Measurements from ENCODE around the gene TSPAN15.

TSPAN15 gene

DNA sequence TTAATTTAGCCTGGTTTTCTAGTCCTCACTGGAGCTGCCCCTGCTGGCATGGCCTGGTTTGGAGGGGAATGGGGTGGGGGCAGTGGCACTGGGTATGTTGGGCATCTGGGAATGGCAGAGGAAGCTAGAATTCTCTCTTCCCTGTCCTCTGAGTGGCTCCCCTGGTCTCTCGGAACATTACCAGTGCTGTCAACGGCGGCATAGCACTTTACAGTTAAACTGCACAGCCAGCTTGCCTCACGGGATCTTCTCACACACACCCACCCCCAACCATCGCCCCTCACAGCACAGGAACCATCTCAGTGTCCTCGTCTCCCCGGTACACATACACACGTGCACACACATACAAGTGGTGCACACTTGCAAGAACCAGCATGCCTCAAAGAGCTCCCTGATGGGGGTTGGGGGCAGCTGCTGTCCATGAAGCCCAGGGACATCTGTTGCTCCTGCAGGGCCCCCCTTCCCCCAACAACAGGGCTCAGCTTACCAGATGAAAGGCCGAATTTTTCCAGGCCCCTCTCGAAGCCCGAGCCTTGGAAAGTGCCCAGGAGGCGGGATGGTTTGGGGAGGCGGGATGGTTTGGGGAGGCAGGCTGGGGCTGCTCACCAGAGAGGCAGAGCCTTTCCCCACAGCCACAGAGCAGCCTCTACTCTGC, 41.0 kb downstream of the TSPAN15 start:
- H3K4me3 ChIP-seq (ENCODE audit: low read depth, low read length), result no peak overlapping the region
- TF ChIP-seq CTCF (conservative IDR thresholded peaks at IDR 0.05; ENCODE audit: low read depth, low read length), result no peak
- DNase-seq (ENCODE audit: low read depth), result no peak

DNA sequence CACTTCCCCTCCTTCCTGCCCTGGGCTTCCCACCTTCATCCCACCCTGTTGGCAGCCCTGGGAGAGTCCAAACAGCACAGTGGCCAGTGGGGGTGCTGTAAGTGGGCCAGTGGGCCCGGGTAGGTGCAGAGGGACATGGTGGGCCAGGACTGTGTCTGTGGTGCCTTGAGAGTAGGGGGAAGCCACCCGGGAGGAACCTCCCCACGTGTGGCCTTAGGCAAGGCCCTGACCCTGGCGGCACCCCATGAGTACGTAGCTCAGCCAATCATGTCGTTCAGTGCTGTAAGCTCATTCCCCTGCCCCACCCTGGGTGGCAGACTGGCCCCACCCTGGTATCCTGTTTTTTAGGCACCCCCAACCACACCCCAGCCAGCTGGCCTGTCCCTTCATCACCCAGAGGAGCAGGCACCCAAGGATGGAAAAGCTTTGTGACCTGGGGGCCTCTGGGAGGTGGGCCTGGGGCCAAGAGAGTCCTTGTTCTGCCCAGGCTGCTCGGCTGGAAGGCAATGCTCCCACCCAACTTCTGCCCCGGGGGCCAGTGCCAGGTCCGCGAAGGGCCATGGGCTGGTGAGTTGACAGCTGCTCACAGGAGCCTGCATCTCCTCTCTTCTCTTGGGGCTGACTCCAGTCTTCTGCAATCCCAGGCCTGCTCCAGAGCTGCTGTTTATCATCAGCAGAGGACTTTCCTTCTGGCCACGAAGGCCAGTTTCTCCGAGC, 41.6 kb downstream of the TSPAN15 start:
- no peak for TF ChIP-seq CTCF (conservative IDR thresholded peaks at IDR 0.05; ENCODE audit: low read depth, low read length)
- no peak for DNase-seq (ENCODE audit: low read depth)
- no peak overlapping the region for H3K4me3 ChIP-seq (ENCODE audit: low read depth, low read length)

DNA sequence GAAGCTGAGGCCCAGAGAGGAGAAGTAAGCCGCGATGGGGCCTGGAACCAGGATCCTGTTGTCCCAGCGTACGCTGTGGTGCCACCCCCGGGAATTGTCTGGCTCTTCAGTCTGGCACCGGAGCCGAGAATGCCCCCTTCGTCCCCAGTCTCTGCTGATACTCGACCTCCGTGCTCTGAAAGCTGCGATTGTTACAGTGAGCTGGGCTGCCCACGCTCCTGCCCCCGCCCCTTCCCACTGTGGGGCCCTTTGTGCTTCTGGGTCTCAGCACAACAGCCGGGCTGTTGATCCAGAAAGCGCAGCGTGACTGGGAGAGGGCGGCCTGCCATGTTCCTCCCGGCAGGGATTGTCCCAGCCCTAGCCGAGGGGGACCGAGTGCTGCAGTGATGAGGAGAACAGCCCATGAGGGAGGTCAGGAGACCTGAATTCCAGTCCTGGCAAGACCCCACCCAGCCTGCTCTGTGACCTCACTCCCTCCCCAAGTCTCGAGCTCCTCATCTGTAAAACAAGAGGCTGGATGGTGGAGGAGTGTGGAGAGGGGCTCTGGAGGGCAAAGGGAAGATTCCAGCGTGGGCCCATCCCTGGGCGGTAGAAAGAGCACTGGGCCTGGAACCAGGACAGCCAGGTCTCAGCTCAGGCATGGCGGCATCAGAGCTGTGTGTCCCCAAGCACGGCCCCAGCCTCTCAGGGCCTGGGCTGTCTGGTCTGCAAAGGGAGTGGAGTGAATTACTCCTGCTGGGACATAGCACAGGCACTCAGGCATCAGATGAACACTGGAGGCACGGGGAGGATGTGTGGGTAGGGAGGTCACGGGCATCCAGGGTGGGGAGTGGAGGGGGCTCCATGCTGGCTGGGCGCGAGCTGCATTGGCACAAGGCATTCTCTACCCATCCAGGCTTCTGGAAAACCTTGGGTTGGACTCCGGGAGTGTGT, 43.6 kb downstream of the TSPAN15 start:
- H3K4me3 ChIP-seq (ENCODE audit: low read depth, low read length), result no peak overlapping the region
- no peak for DNase-seq (ENCODE audit: low read depth)
- TF ChIP-seq CTCF (conservative IDR thresholded peaks at IDR 0.05; ENCODE audit: low read depth, low read length), result no peak

DNA sequence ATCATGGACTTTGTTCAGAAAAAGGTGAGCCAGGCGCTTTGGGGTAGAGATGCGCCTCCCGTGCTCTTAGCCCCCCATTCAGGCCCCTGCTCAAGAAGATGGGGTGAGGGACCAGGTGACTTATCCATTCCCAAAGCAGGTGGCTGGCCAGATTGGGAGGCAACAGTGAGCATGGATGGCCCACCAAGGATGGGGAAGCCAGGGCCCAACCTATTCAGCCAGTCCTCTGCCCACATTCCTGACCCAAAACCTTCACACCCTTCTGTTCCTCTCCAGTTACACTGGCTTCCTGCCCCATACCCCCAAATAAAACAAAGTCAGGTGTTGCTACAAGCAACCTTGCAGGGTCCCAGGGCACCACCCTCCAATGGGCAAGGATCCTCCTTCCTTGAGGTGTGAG, 44.4 kb downstream of the TSPAN15 start:
- DNase-seq (ENCODE audit: low read depth), result no peak
- TF ChIP-seq CTCF (conservative IDR thresholded peaks at IDR 0.05; ENCODE audit: low read depth, low read length), result no peak
- H3K4me3 ChIP-seq (ENCODE audit: low read depth, low read length), result no peak overlapping the region

DNA sequence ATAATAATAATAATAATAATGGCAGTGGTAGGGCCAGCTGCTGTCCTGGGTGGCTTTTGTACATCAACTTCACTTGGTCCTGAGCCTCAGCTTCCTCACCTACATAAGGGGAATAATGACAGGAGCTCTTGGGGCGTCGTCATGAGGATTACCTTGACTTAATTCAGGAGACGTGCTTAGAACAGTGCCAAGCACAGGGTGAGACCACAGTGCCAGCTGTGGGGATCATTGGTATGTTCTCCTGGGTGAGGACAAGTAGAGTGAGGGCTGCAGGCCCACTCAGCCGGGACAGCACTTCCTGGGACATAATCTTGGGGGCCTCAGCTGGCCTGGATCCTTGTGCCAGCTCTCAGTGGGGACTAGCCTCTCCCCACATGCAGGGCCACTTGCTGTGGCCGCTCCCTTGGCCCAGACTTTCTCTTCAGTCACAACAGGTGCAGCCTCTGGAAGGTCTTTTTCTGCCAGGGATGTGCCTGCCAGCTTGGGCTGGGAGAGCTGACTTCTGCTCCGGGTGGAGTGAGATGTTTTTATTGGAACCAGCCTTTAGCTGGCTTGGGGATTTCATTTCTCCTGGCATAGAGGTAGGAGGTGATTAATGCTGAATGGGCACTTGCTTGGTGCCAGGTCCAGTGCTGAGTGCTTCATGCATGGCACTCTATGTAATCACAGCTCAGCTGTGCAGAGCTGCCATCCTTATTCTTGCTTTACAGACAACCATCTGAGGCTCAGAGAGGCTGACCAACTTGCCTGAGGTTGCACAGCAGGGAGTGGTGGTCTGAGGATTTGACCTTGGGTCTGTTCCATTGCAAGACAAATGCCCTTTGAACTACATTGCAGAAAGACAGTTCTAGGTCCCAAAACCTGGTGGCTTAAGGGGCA, 45.3 kb downstream of the TSPAN15 start:
- no peak for TF ChIP-seq CTCF (conservative IDR thresholded peaks at IDR 0.05; ENCODE audit: low read depth, low read length)
- no peak for DNase-seq (ENCODE audit: low read depth)
- H3K4me3 ChIP-seq (ENCODE audit: low read depth, low read length), result no peak overlapping the region

- H3K4me3 ChIP-seq (ENCODE audit: low read depth, low read length), result no peak overlapping the region
- no peak for DNase-seq (ENCODE audit: low read depth)
- no peak for TF ChIP-seq CTCF (conservative IDR thresholded peaks at IDR 0.05; ENCODE audit: low read depth, low read length)
Observed at GRCh38 chr10:69497231-69497561, 45.9 kb downstream of the TSPAN15 start.
